ENCODE results near the gene NAPB. TPM values are rescaled to one million over a fixed set of nuclear protein-coding genes. Genes with fewer than 3 reads are reported as not detected.
"Not testable (repeated sequence)": the region's sequence is repeated elsewhere in the genome, so short reads cannot be mapped to it uniquely, and the experiment has no call there.

Gene NAPB
- polyA plus RNA-seq (2011; rRNA removed) (3.8 and 6.6 TPM in 2 replicates), polyA minus RNA-seq (2011; rRNA and poly(A)+ RNA removed) (4.2 and 6.1 TPM in 2 replicates)

- Histone ChIP-seq H3K36me3 (ENCODE audit: control insufficient read depth, insufficient read depth, low read length) (no peaks in the 10 kb centered on the region), H3K4me3 (ENCODE audit: low read depth, low read length) (peak within 1 kb of the TSS; percentile 74), H3K27me3 (ENCODE audit: control insufficient read depth, insufficient read depth, low read length) (peaks cover 5% of the 10 kb centered on the region)
- POLR2A ChIA-PET = no interaction called here
- DNase-seq (ENCODE audit: low read depth) = peak; percentile 43
- CTCF ChIA-PET = interaction anchor here (0.6 to 1.8 kb wide), 6 partner anchors 14 to 80 kb away, joined by 3 to 4 read pairs (median 4); partner anchors contain the start of gene NXT1
- TF ChIP-seq, protein P1, sequence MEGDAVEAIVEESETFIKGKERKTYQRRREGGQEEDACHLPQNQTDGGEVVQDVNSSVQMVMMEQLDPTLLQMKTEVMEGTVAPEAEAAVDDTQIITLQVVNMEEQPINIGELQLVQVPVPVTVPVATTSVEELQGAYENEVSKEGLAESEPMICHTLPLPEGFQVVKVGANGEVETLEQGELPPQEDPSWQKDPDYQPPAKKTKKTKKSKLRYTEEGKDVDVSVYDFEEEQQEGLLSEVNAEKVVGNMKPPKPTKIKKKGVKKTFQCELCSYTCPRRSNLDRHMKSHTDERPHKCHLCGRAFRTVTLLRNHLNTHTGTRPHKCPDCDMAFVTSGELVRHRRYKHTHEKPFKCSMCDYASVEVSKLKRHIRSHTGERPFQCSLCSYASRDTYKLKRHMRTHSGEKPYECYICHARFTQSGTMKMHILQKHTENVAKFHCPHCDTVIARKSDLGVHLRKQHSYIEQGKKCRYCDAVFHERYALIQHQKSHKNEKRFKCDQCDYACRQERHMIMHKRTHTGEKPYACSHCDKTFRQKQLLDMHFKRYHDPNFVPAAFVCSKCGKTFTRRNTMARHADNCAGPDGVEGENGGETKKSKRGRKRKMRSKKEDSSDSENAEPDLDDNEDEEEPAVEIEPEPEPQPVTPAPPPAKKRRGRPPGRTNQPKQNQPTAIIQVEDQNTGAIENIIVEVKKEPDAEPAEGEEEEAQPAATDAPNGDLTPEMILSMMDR (IDR thresholded peaks at IDR 0.05; ENCODE audit: insufficient read depth, low read depth, low read length) = peak; percentile 46; the same call in 1 of the 2 replicates
Observed at GRCh38 chr20:23420943-23421931, at the start of gene NAPB. Gene NAPB, minus strand, starts transcription at chr20:23421488. Its CDS starts 86 bp downstream, at chr20:23421402.

DNA sequence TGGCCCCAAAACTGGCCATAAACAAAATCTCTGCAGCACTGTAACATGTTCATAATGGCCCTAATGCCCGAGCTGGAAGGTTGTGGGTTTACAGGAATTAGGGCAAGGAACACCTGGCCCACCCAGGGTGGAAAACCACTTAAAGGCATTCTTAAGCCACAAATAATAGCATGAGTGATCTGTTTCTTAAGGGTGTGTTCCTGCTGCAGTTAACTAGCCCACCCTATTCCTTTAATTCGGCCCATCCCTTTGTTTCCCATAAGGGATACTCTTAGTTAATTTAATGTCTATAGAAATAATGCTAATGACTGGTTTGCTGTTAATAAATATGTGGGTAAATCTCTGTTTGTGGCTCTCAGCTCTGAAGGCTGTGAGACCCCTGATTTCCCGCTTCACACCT is 45.7 kb upstream of the NAPB start:
- H3K4me3 ChIP-seq (ENCODE audit: low read depth, low read length); H3K36me3 ChIP-seq (ENCODE audit: control insufficient read depth, insufficient read depth, low read length); H3K27me3 ChIP-seq (ENCODE audit: control insufficient read depth, insufficient read depth, low read length); DNase-seq (ENCODE audit: low read depth); POLR2A ChIA-PET: not testable (repeated sequence)
- CTCF ChIA-PET = interaction anchor here (0.6 to 1.0 kb wide), 2 partner anchors 8 to 75 kb away, joined by 4 to 5 read pairs; no protein-coding TSS in a partner anchor

DNA sequence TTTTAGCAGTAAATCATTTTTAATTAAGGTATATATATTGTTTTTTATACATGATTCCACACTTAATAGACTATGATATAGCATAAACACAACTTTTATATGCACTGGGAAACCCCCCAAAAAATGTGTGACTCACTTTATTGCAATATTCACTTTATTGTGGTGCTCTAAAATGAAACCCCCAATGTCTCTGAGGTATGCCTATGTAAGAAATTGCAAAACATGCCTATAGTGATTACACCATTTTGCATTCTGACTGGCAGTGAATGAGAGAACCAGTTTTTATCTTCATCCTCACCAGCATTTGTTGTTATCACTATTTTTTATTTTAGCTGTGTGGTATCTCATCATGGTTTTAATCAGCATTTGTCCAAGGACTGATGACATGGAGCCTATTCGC is 39.9 kb upstream of the NAPB start:
- no peak for DNase-seq (ENCODE audit: low read depth)
- TF ChIP-seq, protein P1 (IDR thresholded peaks at IDR 0.05; ENCODE audit: insufficient read depth, low read depth, low read length) = no peak
- H3K4me3 ChIP-seq (ENCODE audit: low read depth, low read length) = no peak overlapping the region
- H3K27me3 ChIP-seq (ENCODE audit: control insufficient read depth, insufficient read depth, low read length) = no peaks in the 10 kb centered on the region
- ChIA-PET POLR2A (no interaction called here), CTCF (no interaction called here)
- H3K36me3 ChIP-seq (ENCODE audit: control insufficient read depth, insufficient read depth, low read length) = no peaks in the 10 kb centered on the region

GRCh38 chr20:23459461-23460150 is 38.3 kb upstream of the NAPB start:
- ChIA-PET CTCF (interaction anchor here (1.2 to 1.3 kb wide), 2 partner anchors 8 to 18 kb away, joined by 4 to 5 read pairs; no protein-coding TSS in a partner anchor), POLR2A (interaction anchor here (0.6 kb wide), 1 partner anchor 14 kb away, joined by 3 read pairs; no protein-coding TSS in a partner anchor)
- no peaks in the 10 kb centered on the region for H3K27me3 ChIP-seq (ENCODE audit: control insufficient read depth, insufficient read depth, low read length)
- TF ChIP-seq, protein P1 (IDR thresholded peaks at IDR 0.05; ENCODE audit: insufficient read depth, low read depth, low read length) = no peak
- H3K36me3 ChIP-seq (ENCODE audit: control insufficient read depth, insufficient read depth, low read length) = no peaks in the 10 kb centered on the region
- no peak overlapping the region for H3K4me3 ChIP-seq (ENCODE audit: low read depth, low read length)
- no peak for DNase-seq (ENCODE audit: low read depth)

GRCh38 chr20:23456873-23457272 is 35.6 kb upstream of the NAPB start:
- CTCF ChIA-PET = interaction anchor here (0.9 kb wide), 1 partner anchor 15 kb away, joined by 3 read pairs; no protein-coding TSS in a partner anchor
- H3K4me3 ChIP-seq (ENCODE audit: low read depth, low read length) = no peak overlapping the region
- no peaks in the 10 kb centered on the region for H3K36me3 ChIP-seq (ENCODE audit: control insufficient read depth, insufficient read depth, low read length)
- H3K27me3 ChIP-seq (ENCODE audit: control insufficient read depth, insufficient read depth, low read length) = no peaks in the 10 kb centered on the region; the same call in 1 of the 2 replicates
- TF ChIP-seq, protein P1 (IDR thresholded peaks at IDR 0.05; ENCODE audit: insufficient read depth, low read depth, low read length) = no peak
- DNase-seq (ENCODE audit: low read depth) = no peak
- POLR2A ChIA-PET = no interaction called here

All from BJ (cell line).